Measurements from ENCODE around the gene ZNF789.

- TF ChIP-seq CTCF (IDR thresholded peaks at IDR 0.05), result no peak
- no peak for TF ChIP-seq POLR2AphosphoS5 (IDR thresholded peaks at IDR 0.05)
These were observed 12.0 kb upstream of the ZNF789 start for GRCh38 chr7:99460651-99461050.

All from suprapubic skin (tissue), 3 donors.